ENCODE results near the gene THG1L.

The THG1L gene

GRCh38 chr5:157750320-157750719 lies 19.1 kb downstream of the THG1L start:
- Histone ChIP-seq H3K9ac (ENCODE audit: low read depth, low read length, poor library complexity, severe bottlenecking) (no peak overlapping the region), H3K9me2 (replicated peaks; ENCODE audit: low read depth, low read length) (no peaks in the 10 kb centered on the region), H3K4me1 (ENCODE audit: insufficient read depth, low read length, poor library complexity, severe bottlenecking) (peaks cover 8% of the 10 kb centered on the region), H2AFZ (ENCODE audit: low read length) (no peak overlapping the region), H3K79me2 (ENCODE audit: insufficient read depth, low read length) (0 out of 2 replicates have a peak, but pooled peaks cover 3% of the 10 kb centered on the region), H3F3A (ENCODE audit: low read depth) (no peaks in the 10 kb centered on the region), H3K27me3 (ENCODE audit: insufficient read depth, low read length, poor library complexity, severe bottlenecking) (no peaks in the 10 kb centered on the region), H3K4me2 (ENCODE audit: low read depth, low read length, poor library complexity, severe bottlenecking) (no peak overlapping the region), H3K4me3 (ENCODE audit: low read length, poor library complexity, severe bottlenecking) (no peak overlapping the region), H3K36me3 (ENCODE audit: insufficient read depth, low read length) (peaks cover 3% of the 10 kb centered on the region; the same call in 1 of the 2 replicates), H3K9me3 (ENCODE audit: insufficient read depth, low read depth, low read length) (no peaks in the 10 kb centered on the region), H4K20me1 (ENCODE audit: insufficient read depth, low read length, poor library complexity, severe bottlenecking) (no peaks in the 10 kb centered on the region)
- TF ChIP-seq CTCF (conservative IDR thresholded peaks at IDR 0.05; ENCODE audit: low read length) = no peak
- TF ChIP-seq EZH2phosphoT487 (IDR thresholded peaks at IDR 0.05; ENCODE audit: borderline replicate concordance) = no peak

GRCh38 chr5:157756122-157756521 lies 24.9 kb downstream of the THG1L start:
- H3K4me3 ChIP-seq (ENCODE audit: low read length, poor library complexity, severe bottlenecking) = no peak overlapping the region
- H3K9me2 ChIP-seq (replicated peaks; ENCODE audit: low read depth, low read length) = no peaks in the 10 kb centered on the region
- no peak overlapping the region for H3K9ac ChIP-seq (ENCODE audit: low read depth, low read length, poor library complexity, severe bottlenecking)
- no peaks in the 10 kb centered on the region for H3K27me3 ChIP-seq (ENCODE audit: insufficient read depth, low read length, poor library complexity, severe bottlenecking)
- no peak for TF ChIP-seq EZH2phosphoT487 (IDR thresholded peaks at IDR 0.05; ENCODE audit: borderline replicate concordance)
- no peak for TF ChIP-seq CTCF (conservative IDR thresholded peaks at IDR 0.05; ENCODE audit: low read length)
- no peaks in the 10 kb centered on the region for H3F3A ChIP-seq (ENCODE audit: low read depth)
- no peaks in the 10 kb centered on the region for H4K20me1 ChIP-seq (ENCODE audit: insufficient read depth, low read length, poor library complexity, severe bottlenecking)
- H3K79me2 ChIP-seq (ENCODE audit: insufficient read depth, low read length) = no peaks in the 10 kb centered on the region
- H3K9me3 ChIP-seq (ENCODE audit: insufficient read depth, low read depth, low read length) = no peaks in the 10 kb centered on the region
- no peak overlapping the region for H3K4me2 ChIP-seq (ENCODE audit: low read depth, low read length, poor library complexity, severe bottlenecking)
- H2AFZ ChIP-seq (ENCODE audit: low read length) = no peak overlapping the region
- H3K4me1 ChIP-seq (ENCODE audit: insufficient read depth, low read length, poor library complexity, severe bottlenecking) = no peaks in the 10 kb centered on the region
- peaks cover 3% of the 10 kb centered on the region; the same call in 1 of the 2 replicates for H3K36me3 ChIP-seq (ENCODE audit: insufficient read depth, low read length)

GRCh38 chr5:157758706-157759105 lies 27.5 kb downstream of the THG1L start:
- Histone ChIP-seq H3K4me2 (ENCODE audit: low read depth, low read length, poor library complexity, severe bottlenecking) (no peak overlapping the region), H2AFZ (ENCODE audit: low read length) (no peak overlapping the region), H3K36me3 (ENCODE audit: insufficient read depth, low read length) (peaks cover 3% of the 10 kb centered on the region; the same call in 1 of the 2 replicates), H4K20me1 (ENCODE audit: insufficient read depth, low read length, poor library complexity, severe bottlenecking) (no peaks in the 10 kb centered on the region), H3K4me3 (ENCODE audit: low read length, poor library complexity, severe bottlenecking) (no peak overlapping the region), H3K9me3 (ENCODE audit: insufficient read depth, low read depth, low read length) (no peaks in the 10 kb centered on the region), H3K27me3 (ENCODE audit: insufficient read depth, low read length, poor library complexity, severe bottlenecking) (no peaks in the 10 kb centered on the region), H3F3A (ENCODE audit: low read depth) (no peaks in the 10 kb centered on the region), H3K9ac (ENCODE audit: low read depth, low read length, poor library complexity, severe bottlenecking) (no peak overlapping the region), H3K9me2 (replicated peaks; ENCODE audit: low read depth, low read length) (no peaks in the 10 kb centered on the region), H3K79me2 (ENCODE audit: insufficient read depth, low read length) (no peaks in the 10 kb centered on the region), H3K4me1 (ENCODE audit: insufficient read depth, low read length, poor library complexity, severe bottlenecking) (no peaks in the 10 kb centered on the region)
- TF ChIP-seq CTCF (conservative IDR thresholded peaks at IDR 0.05; ENCODE audit: low read length) (no peak), EZH2phosphoT487 (IDR thresholded peaks at IDR 0.05; ENCODE audit: borderline replicate concordance) (no peak)
